ENCODE measurements around the gene VWA5B1.

The VWA5B1 gene

GRCh38 chr1:20323613-20323920, 32.9 kb downstream of the VWA5B1 start:
- H3K4me3 ChIP-seq: no peak overlapping the region
- H3K9me3 ChIP-seq: no peaks in the 10 kb centered on the region
- H3K27ac ChIP-seq: no peak overlapping the region
- peaks cover 0 to 61% of the 10 kb centered on the region in 2 donors for H3K27me3 ChIP-seq
- H3K36me3 ChIP-seq: no peaks in the 10 kb centered on the region
- TF ChIP-seq CTCF (IDR thresholded peaks at IDR 0.05): no peak
- DNase-seq: no peak
- H3K4me1 ChIP-seq: peaks cover 0 to 16% (median 0%) of the 10 kb centered on the region in 4 donors
- intact Hi-C loops (cut with DNase I; ENCODE audit: low total_unique reads): no loop called here

GRCh38 chr1:20324704-20325406, 34.2 kb downstream of the VWA5B1 start:
- H3K36me3 ChIP-seq: no peaks in the 10 kb centered on the region
- H3K9me3 ChIP-seq: no peaks in the 10 kb centered on the region
- no peak overlapping the region for H3K27ac ChIP-seq
- peaks cover 0 to 53% of the 10 kb centered on the region in 2 donors for H3K27me3 ChIP-seq
- intact Hi-C loops (cut with DNase I; ENCODE audit: low total_unique reads): no loop called here
- DNase-seq: no peak
- peaks cover 0 to 16% (median 0%) of the 10 kb centered on the region in 4 donors for H3K4me1 ChIP-seq
- TF ChIP-seq CTCF (IDR thresholded peaks at IDR 0.05): no peak
- H3K4me3 ChIP-seq: no peak overlapping the region

- Histone ChIP-seq H3K36me3 (no peaks in the 10 kb centered on the region), H3K27me3 (peaks cover 0 to 53% of the 10 kb centered on the region in 2 donors), H3K9me3 (no peaks in the 10 kb centered on the region), H3K4me1 (peaks cover 0 to 16% (median 0%) of the 10 kb centered on the region in 4 donors), H3K27ac (no peak overlapping the region), H3K4me3 (no peak overlapping the region)
- no peak for TF ChIP-seq CTCF (IDR thresholded peaks at IDR 0.05)
- DNase-seq: no peak
- intact Hi-C loops (cut with DNase I; ENCODE audit: low total_unique reads): no loop called here
Observed at GRCh38 chr1:20325407-20325843, 34.8 kb downstream of the VWA5B1 start.

GRCh38 chr1:20325844-20326420, 35.3 kb downstream of the VWA5B1 start:
- Histone ChIP-seq H3K4me3 (no peak overlapping the region), H3K4me1 (peaks cover 0 to 16% (median 0%) of the 10 kb centered on the region in 4 donors), H3K36me3 (no peaks in the 10 kb centered on the region), H3K9me3 (no peaks in the 10 kb centered on the region), H3K27ac (no peak overlapping the region), H3K27me3 (peaks cover 0 to 55% of the 10 kb centered on the region in 2 donors)
- intact Hi-C loops (cut with DNase I; ENCODE audit: low total_unique reads): no loop called here
- no peak for DNase-seq
- TF ChIP-seq CTCF (IDR thresholded peaks at IDR 0.05): no peak

GRCh38 chr1:20327467-20327866, 36.8 kb downstream of the VWA5B1 start:
- Histone ChIP-seq H3K27ac (no peak overlapping the region), H3K4me1 (peaks cover 0 to 10% (median 0%) of the 10 kb centered on the region in 4 donors), H3K9me3 (no peaks in the 10 kb centered on the region), H3K4me3 (no peak overlapping the region), H3K36me3 (no peaks in the 10 kb centered on the region), H3K27me3 (peaks cover 0 to 44% of the 10 kb centered on the region in 2 donors)
- no peak for TF ChIP-seq CTCF (IDR thresholded peaks at IDR 0.05)
- intact Hi-C loops (cut with DNase I; ENCODE audit: low total_unique reads): no loop called here
- no peak for DNase-seq
